ENCODE data around the gene PRAF2. TPM values are rescaled to one million over a fixed set of nuclear protein-coding genes. Genes with fewer than 3 reads are reported as not detected.

PRAF2 gene
- total and polyA plus RNA-seq, 9 of the 15 experiments (the other 6 are each of a cell fraction or from before 2014, with no cell fraction given) = 0.24 to 5.7 (median 2.0) TPM

DNA sequence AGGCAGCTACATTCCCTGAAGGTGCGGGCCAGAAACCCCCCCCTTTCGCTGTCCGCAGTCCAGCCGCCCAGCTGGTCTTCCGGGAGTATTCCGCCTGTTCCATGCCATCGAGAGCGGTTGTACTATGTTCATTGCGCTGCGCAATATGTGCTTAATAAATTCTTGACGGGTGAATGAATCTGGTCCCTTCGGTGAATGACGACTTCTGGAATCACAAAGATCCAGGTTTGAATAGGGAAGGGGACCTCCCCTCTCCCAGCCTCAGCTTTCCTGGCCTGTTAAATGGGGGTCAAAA lies 29.9 kb downstream of the PRAF2 start (continued):
- no peak for TF ChIP-seq RBM15 (IDR thresholded peaks at IDR 0.05; ENCODE audit: insufficient read depth, low read length)
- TF ChIP-seq, protein P1, sequence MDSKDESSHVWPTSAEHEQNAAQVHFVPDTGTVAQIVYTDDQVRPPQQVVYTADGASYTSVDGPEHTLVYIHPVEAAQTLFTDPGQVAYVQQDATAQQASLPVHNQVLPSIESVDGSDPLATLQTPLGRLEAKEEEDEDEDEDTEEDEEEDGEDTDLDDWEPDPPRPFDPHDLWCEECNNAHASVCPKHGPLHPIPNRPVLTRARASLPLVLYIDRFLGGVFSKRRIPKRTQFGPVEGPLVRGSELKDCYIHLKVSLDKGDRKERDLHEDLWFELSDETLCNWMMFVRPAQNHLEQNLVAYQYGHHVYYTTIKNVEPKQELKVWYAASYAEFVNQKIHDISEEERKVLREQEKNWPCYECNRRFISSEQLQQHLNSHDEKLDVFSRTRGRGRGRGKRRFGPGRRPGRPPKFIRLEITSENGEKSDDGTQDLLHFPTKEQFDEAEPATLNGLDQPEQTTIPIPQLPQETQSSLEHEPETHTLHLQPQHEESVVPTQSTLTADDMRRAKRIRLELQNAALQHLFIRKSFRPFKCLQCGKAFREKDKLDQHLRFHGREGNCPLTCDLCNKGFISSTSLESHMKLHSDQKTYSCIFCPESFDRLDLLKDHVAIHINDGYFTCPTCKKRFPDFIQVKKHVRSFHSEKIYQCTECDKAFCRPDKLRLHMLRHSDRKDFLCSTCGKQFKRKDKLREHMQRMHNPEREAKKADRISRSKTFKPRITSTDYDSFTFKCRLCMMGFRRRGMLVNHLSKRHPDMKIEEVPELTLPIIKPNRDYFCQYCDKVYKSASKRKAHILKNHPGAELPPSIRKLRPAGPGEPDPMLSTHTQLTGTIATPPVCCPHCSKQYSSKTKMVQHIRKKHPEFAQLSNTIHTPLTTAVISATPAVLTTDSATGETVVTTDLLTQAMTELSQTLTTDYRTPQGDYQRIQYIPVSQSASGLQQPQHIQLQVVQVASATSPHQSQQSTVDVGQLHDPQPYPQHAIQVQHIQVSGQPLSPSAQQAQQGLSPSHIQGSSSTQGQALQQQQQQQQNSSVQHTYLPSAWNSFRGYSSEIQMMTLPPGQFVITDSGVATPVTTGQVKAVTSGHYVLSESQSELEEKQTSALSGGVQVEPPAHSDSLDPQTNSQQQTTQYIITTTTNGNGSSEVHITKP (IDR thresholded peaks at IDR 0.05; ENCODE audit: partially characterized antibody) = peak; percentile 89
- TF ChIP-seq, protein P2, sequence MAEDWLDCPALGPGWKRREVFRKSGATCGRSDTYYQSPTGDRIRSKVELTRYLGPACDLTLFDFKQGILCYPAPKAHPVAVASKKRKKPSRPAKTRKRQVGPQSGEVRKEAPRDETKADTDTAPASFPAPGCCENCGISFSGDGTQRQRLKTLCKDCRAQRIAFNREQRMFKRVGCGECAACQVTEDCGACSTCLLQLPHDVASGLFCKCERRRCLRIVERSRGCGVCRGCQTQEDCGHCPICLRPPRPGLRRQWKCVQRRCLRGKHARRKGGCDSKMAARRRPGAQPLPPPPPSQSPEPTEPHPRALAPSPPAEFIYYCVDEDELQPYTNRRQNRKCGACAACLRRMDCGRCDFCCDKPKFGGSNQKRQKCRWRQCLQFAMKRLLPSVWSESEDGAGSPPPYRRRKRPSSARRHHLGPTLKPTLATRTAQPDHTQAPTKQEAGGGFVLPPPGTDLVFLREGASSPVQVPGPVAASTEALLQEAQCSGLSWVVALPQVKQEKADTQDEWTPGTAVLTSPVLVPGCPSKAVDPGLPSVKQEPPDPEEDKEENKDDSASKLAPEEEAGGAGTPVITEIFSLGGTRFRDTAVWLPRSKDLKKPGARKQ (CRISPR knock-in tag; IDR thresholded peaks at IDR 0.05) = peak; percentile 46; the same call in 1 of the 2 replicates
- TF ChIP-seq, protein P3, sequence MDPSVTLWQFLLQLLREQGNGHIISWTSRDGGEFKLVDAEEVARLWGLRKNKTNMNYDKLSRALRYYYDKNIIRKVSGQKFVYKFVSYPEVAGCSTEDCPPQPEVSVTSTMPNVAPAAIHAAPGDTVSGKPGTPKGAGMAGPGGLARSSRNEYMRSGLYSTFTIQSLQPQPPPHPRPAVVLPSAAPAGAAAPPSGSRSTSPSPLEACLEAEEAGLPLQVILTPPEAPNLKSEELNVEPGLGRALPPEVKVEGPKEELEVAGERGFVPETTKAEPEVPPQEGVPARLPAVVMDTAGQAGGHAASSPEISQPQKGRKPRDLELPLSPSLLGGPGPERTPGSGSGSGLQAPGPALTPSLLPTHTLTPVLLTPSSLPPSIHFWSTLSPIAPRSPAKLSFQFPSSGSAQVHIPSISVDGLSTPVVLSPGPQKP (CRISPR knock-in tag; IDR thresholded peaks at IDR 0.05) = no peak
- TF ChIP-seq NONO (IDR thresholded peaks at IDR 0.05; ENCODE audit: low read depth in 2 of 2, low read length in 1 of 2) = no peak
- no peak for TF ChIP-seq HMG20A (CRISPR knock-in tag; conservative IDR thresholded peaks at IDR 0.05)
- no peak for TF ChIP-seq ATF1 (CRISPR knock-in tag; IDR thresholded peaks at IDR 0.05)
- no peak for TF ChIP-seq ATF1 (tag; IDR thresholded peaks at IDR 0.05)
- TF ChIP-seq POLR2AphosphoS2 (IDR thresholded peaks at IDR 0.05; ENCODE audit: low read length) = no peak
- TF ChIP-seq CHD1 (IDR thresholded peaks at IDR 0.05; ENCODE audit: low read length) = no peak
- TF ChIP-seq GATAD2A (IDR thresholded peaks at IDR 0.05) = no peak
- TF ChIP-seq NR1H2 (CRISPR knock-in tag; IDR thresholded peaks at IDR 0.05) = no peak
- no peak for TF ChIP-seq NCOA1 (IDR thresholded peaks at IDR 0.05; ENCODE audit: low read depth)
- TF ChIP-seq ZC3H11A (IDR thresholded peaks at IDR 0.05; ENCODE audit: low read depth, low read length) = no peak
- TF ChIP-seq ETV1 (tag; conservative IDR thresholded peaks at IDR 0.05; ENCODE audit: low read depth) = no peak
- no peak for TF ChIP-seq ZNF197 (CRISPR knock-in tag; IDR thresholded peaks at IDR 0.05; ENCODE audit: low read depth)
- TF ChIP-seq, protein P4, sequence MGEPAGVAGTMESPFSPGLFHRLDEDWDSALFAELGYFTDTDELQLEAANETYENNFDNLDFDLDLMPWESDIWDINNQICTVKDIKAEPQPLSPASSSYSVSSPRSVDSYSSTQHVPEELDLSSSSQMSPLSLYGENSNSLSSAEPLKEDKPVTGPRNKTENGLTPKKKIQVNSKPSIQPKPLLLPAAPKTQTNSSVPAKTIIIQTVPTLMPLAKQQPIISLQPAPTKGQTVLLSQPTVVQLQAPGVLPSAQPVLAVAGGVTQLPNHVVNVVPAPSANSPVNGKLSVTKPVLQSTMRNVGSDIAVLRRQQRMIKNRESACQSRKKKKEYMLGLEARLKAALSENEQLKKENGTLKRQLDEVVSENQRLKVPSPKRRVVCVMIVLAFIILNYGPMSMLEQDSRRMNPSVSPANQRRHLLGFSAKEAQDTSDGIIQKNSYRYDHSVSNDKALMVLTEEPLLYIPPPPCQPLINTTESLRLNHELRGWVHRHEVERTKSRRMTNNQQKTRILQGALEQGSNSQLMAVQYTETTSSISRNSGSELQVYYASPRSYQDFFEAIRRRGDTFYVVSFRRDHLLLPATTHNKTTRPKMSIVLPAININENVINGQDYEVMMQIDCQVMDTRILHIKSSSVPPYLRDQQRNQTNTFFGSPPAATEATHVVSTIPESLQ (CRISPR knock-in tag; IDR thresholded peaks at IDR 0.05) = no peak
- no peak for TF ChIP-seq KDM5B (IDR thresholded peaks at IDR 0.05; ENCODE audit: insufficient replicate concordance, low read depth, low read length)
- TF ChIP-seq, protein P5, sequence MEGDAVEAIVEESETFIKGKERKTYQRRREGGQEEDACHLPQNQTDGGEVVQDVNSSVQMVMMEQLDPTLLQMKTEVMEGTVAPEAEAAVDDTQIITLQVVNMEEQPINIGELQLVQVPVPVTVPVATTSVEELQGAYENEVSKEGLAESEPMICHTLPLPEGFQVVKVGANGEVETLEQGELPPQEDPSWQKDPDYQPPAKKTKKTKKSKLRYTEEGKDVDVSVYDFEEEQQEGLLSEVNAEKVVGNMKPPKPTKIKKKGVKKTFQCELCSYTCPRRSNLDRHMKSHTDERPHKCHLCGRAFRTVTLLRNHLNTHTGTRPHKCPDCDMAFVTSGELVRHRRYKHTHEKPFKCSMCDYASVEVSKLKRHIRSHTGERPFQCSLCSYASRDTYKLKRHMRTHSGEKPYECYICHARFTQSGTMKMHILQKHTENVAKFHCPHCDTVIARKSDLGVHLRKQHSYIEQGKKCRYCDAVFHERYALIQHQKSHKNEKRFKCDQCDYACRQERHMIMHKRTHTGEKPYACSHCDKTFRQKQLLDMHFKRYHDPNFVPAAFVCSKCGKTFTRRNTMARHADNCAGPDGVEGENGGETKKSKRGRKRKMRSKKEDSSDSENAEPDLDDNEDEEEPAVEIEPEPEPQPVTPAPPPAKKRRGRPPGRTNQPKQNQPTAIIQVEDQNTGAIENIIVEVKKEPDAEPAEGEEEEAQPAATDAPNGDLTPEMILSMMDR (IDR thresholded peaks at IDR 0.05 in 2 of 3, conservative IDR thresholded peaks at IDR 0.05 in 1 of 3; ENCODE audit: insufficient read depth in 2 of 3, low read depth in 1 of 3, low read length in 3 of 3) = no peak
- TF ChIP-seq ZNF644 (tag; IDR thresholded peaks at IDR 0.05; ENCODE audit: low read depth) = no peak
